IPS DF 4.7 (cell line): ENCODE measurements around the gene CNTN5.

Source experiments
- DNase-seq: peaks from one replicate; pipeline ENCODE4 v3.0.0-alpha.2; 2013; ENCODE audit warnings: low spot score; ENCODE audit errors: extremely low read depth

Gene CNTN5

GRCh38 chr11:99911116-99911515 lies 890.4 kb downstream of the CNTN5 start:
- no peak for DNase-seq

GRCh38 chr11:99916078-99916477 lies 895.3 kb downstream of the CNTN5 start:
- DNase-seq = no peak

- no peak for DNase-seq
Measured at GRCh38 chr11:99918761-99919160, 898.0 kb downstream of the CNTN5 start.

GRCh38 chr11:99920956-99921355 lies 900.2 kb downstream of the CNTN5 start:
- no peak for DNase-seq

- no peak for DNase-seq
Measured at GRCh38 chr11:99925968-99926367, 905.2 kb downstream of the CNTN5 start.

- DNase-seq = no peak
Measured at GRCh38 chr11:99932684-99933083, 911.9 kb downstream of the CNTN5 start.

GRCh38 chr11:99934008-99934407 lies 913.3 kb downstream of the CNTN5 start:
- no peak for DNase-seq

- DNase-seq = no peak
Measured at GRCh38 chr11:99937330-99937729, 916.6 kb downstream of the CNTN5 start.

- no peak for DNase-seq
Measured at GRCh38 chr11:99952816-99953215, 932.1 kb downstream of the CNTN5 start.

GRCh38 chr11:99960536-99960935 lies 939.8 kb downstream of the CNTN5 start:
- DNase-seq = no peak

GRCh38 chr11:99968336-99968735 lies 947.6 kb downstream of the CNTN5 start:
- DNase-seq = no peak

- no peak for DNase-seq
Measured at GRCh38 chr11:99973993-99974392, 953.2 kb downstream of the CNTN5 start.

- DNase-seq = no peak
Measured at GRCh38 chr11:99979042-99979441, 958.3 kb downstream of the CNTN5 start.

- no peak for DNase-seq
Measured at GRCh38 chr11:99987821-99988470, 967.2 kb downstream of the CNTN5 start.

- DNase-seq = no peak
Measured at GRCh38 chr11:99988471-99988837, 967.7 kb downstream of the CNTN5 start.

- DNase-seq = no peak
Measured at GRCh38 chr11:100003985-100004384, 983.2 kb downstream of the CNTN5 start.

GRCh38 chr11:100004541-100004940 lies 983.8 kb downstream of the CNTN5 start:
- no peak for DNase-seq

- DNase-seq = no peak
Measured at GRCh38 chr11:100008417-100008816, 987.7 kb downstream of the CNTN5 start.

- no peak for DNase-seq
Measured at GRCh38 chr11:100009728-100010127, 989.0 kb downstream of the CNTN5 start.

GRCh38 chr11:100010393-100010792 lies 989.6 kb downstream of the CNTN5 start:
- DNase-seq = peak; percentile 49

GRCh38 chr11:100011697-100012096 lies 990.9 kb downstream of the CNTN5 start:
- no peak for DNase-seq

GRCh38 chr11:100013011-100013410 lies 992.3 kb downstream of the CNTN5 start:
- DNase-seq = no peak

- DNase-seq = no peak
Measured at GRCh38 chr11:100031973-100032372, 1011.2 kb downstream of the CNTN5 start.

GRCh38 chr11:100061006-100061405 lies 1040.3 kb downstream of the CNTN5 start:
- no peak for DNase-seq
